ENCODE data around the gene ILF2.
A peak's percentile ranks its signal among the peaks of the same experiment; 100 is the strongest.

ILF2 gene

GRCh38 chr1:153670859-153671627 is at the start of gene ILF2 (continued):
- peak; percentile 91 for TF ChIP-seq ZBTB17 (tag by site-specific recombination; IDR thresholded peaks at IDR 0.05)
- no peak for TF ChIP-seq GLIS1 (tag by site-specific recombination; IDR thresholded peaks at IDR 0.05)
- TF ChIP-seq SCRT1 (tag by site-specific recombination; IDR thresholded peaks at IDR 0.05; ENCODE audit: borderline replicate concordance) = peak; percentile 84
- TF ChIP-seq ZNF707 (tag by site-specific recombination; IDR thresholded peaks at IDR 0.05) = no peak
- no peak for TF ChIP-seq ZNF140 (tag by site-specific recombination; IDR thresholded peaks at IDR 0.05)
- TF ChIP-seq INSM2 (tag by site-specific recombination; IDR thresholded peaks at IDR 0.05) = 0 out of 2 replicates have a peak, but pooled peaks have one; percentile 26
- TF ChIP-seq PBX3 (CRISPR knock-in tag; IDR thresholded peaks at IDR 0.05) = no peak
- TF ChIP-seq SALL2 (tag by site-specific recombination; IDR thresholded peaks at IDR 0.05; ENCODE audit: borderline replicate concordance) = no peak
- no peak for TF ChIP-seq ZSCAN23 (tag by site-specific recombination; IDR thresholded peaks at IDR 0.05)
- TF ChIP-seq ZBTB48 (tag by site-specific recombination; IDR thresholded peaks at IDR 0.05) = no peak
- peak; percentile 93 for TF ChIP-seq ATF2 (tag by site-specific recombination; IDR thresholded peaks at IDR 0.05; ENCODE audit: low read depth)
- no peak for TF ChIP-seq ZSCAN16 (tag by site-specific recombination; IDR thresholded peaks at IDR 0.05)
- no peak for TF ChIP-seq ZNF473 (tag by site-specific recombination; IDR thresholded peaks at IDR 0.05)
- no peak for TF ChIP-seq BCL6B (tag by site-specific recombination; IDR thresholded peaks at IDR 0.05)
- no peak for TF ChIP-seq GLI4 (tag by site-specific recombination; IDR thresholded peaks at IDR 0.05)
- TF ChIP-seq ZNF768 (tag by site-specific recombination; IDR thresholded peaks at IDR 0.05) = no peak
- TF ChIP-seq ZNF548 (tag by site-specific recombination; IDR thresholded peaks at IDR 0.05) = no peak
- TF ChIP-seq ZNF530 (tag by site-specific recombination; IDR thresholded peaks at IDR 0.05; ENCODE audit: low read depth) = no peak
- no peak for TF ChIP-seq ZNF544 (tag by site-specific recombination; IDR thresholded peaks at IDR 0.05)
- TF ChIP-seq ZIC2 (tag by site-specific recombination; IDR thresholded peaks at IDR 0.05) = no peak
- TF ChIP-seq RBAK (tag by site-specific recombination; IDR thresholded peaks at IDR 0.05) = no peak
- no peak for TF ChIP-seq ZBTB26 (tag by site-specific recombination; optimal IDR thresholded peaks at IDR 0.05)
- TF ChIP-seq ZNF777 (tag by site-specific recombination; IDR thresholded peaks at IDR 0.05; ENCODE audit: borderline replicate concordance) = no peak
- TF ChIP-seq SETDB1 (IDR thresholded peaks at IDR 0.05; ENCODE audit: insufficient read length, low read length) = no peak
- no peak for TF ChIP-seq ZNF488 (tag by site-specific recombination; IDR thresholded peaks at IDR 0.05)
- no peak for TF ChIP-seq ZNF404 (tag by site-specific recombination; IDR thresholded peaks at IDR 0.05)
- TF ChIP-seq ZNF121 (tag by site-specific recombination; IDR thresholded peaks at IDR 0.05) = no peak
- no peak for TF ChIP-seq ZNF223 (tag by site-specific recombination; IDR thresholded peaks at IDR 0.05)
- TF ChIP-seq ZNF664 (tag by site-specific recombination; IDR thresholded peaks at IDR 0.05) = no peak
- TF ChIP-seq ZNF747 (tag by site-specific recombination; IDR thresholded peaks at IDR 0.05) = no peak
- peak; percentile 83 for TF ChIP-seq ZNF366 (tag by site-specific recombination; conservative IDR thresholded peaks at IDR 0.05)
- TF ChIP-seq ZBTB20 (tag by site-specific recombination; IDR thresholded peaks at IDR 0.05) = peak; percentile 58; the same call in 1 of the 2 replicates
- TF ChIP-seq ZBTB21 (tag by site-specific recombination; IDR thresholded peaks at IDR 0.05) = peak; percentile 88
